ENCODE results near the gene HLF.

HLF gene

DNA sequence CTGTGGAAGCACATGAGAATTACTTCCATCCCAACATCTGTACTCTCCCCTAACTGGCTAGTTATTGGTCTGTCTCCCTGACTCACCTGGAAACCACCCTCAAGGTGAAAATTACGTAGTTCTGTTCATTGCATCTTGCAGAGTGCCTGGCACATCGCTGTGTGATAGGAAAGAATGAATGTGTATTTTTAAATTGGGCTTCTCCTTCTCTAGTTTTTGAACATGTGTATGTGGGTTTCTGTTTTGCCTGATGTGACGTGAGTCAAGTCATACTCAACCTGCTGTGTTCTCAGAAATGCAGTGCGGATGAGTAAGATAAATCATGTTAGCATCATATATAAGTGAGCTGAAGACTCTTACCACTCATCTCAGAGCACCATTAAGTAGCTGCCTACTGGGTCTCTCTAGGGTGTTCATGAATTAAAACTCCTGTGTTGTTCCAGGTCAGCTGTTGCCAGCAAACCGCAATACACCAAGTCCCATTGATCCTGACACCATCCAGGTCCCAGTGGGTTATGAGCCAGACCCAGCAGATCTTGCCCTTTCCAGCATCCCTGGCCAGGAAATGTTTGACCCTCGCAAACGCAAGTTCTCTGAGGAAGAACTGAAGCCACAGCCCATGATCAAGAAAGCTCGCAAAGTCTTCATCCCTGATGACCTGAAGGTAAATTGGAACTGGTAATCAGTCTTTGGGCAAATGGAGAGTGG, 50.2 kb downstream of the HLF start:
- H3K4me3 ChIP-seq (replicated peaks; ENCODE audit: low read depth, low read length), result no peak overlapping the region
- DNase-seq (ENCODE audit: extremely low read depth, insufficient read length), result no peak
- TF ChIP-seq, protein P1, sequence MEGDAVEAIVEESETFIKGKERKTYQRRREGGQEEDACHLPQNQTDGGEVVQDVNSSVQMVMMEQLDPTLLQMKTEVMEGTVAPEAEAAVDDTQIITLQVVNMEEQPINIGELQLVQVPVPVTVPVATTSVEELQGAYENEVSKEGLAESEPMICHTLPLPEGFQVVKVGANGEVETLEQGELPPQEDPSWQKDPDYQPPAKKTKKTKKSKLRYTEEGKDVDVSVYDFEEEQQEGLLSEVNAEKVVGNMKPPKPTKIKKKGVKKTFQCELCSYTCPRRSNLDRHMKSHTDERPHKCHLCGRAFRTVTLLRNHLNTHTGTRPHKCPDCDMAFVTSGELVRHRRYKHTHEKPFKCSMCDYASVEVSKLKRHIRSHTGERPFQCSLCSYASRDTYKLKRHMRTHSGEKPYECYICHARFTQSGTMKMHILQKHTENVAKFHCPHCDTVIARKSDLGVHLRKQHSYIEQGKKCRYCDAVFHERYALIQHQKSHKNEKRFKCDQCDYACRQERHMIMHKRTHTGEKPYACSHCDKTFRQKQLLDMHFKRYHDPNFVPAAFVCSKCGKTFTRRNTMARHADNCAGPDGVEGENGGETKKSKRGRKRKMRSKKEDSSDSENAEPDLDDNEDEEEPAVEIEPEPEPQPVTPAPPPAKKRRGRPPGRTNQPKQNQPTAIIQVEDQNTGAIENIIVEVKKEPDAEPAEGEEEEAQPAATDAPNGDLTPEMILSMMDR (IDR thresholded peaks at IDR 0.05; ENCODE audit: insufficient read depth, low read length, poor library complexity, severe bottlenecking), result no peak
- no peaks in the 10 kb centered on the region for H3K27me3 ChIP-seq (replicated peaks; ENCODE audit: control insufficient read depth, insufficient read depth, low read length)
- H3K36me3 ChIP-seq (ENCODE audit: control insufficient read depth, insufficient read depth, low read length), result no peaks in the 10 kb centered on the region

DNA sequence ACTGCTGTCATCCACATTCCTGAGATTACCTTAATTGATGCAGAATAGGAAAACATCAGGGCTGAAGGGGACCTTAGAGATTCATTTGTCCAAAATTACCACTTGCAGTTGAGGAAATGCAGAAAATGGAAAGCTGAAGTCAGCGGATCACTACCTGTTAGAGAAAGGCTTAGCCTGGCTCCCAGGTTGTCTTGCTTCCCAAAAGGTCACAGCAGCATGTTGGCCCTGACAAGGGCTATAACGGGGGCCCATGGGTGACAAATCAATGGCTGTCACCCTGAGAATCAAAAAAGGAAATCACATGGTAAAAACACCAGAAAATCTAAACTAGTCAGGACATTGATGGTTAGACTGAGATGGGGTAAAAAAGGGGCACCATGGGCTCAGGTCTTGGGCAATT, 51.7 kb downstream of the HLF start:
- H3K36me3 ChIP-seq (ENCODE audit: control insufficient read depth, insufficient read depth, low read length), result no peaks in the 10 kb centered on the region
- TF ChIP-seq, protein P1 (IDR thresholded peaks at IDR 0.05; ENCODE audit: insufficient read depth, low read length, poor library complexity, severe bottlenecking), result no peak

DNA sequence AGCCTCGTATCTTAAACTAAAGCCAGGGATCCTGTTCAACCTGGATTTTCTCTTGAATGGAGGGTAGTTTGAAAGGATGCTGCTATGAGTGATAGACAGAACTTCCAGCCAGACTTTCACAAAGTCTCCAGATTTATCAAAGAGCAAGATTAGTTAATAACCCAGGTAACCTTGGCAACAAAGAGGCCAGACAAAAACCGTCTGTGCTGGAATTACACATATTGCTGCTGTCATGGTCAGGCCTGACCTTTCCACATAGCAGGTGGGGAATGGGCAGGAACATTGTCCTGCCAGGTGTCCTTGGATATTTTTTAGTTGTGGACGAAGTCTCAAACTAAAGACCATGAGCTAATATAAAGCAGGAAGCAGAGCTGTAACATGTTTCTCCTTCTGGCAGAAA, 52.5 kb downstream of the HLF start:
- no peaks in the 10 kb centered on the region for H3K36me3 ChIP-seq (ENCODE audit: control insufficient read depth, insufficient read depth, low read length)
- no peak for DNase-seq (ENCODE audit: extremely low read depth, insufficient read length)
- no peak overlapping the region for H3K4me3 ChIP-seq (replicated peaks; ENCODE audit: low read depth, low read length)
- TF ChIP-seq, protein P1 (IDR thresholded peaks at IDR 0.05; ENCODE audit: insufficient read depth, low read length, poor library complexity, severe bottlenecking), result no peak
- no peaks in the 10 kb centered on the region for H3K27me3 ChIP-seq (replicated peaks; ENCODE audit: control insufficient read depth, insufficient read depth, low read length)

More for the DNA sequence above, 51.7 kb downstream of the HLF start:
- Histone ChIP-seq H3K27me3 (replicated peaks; ENCODE audit: control insufficient read depth, insufficient read depth, low read length) (no peaks in the 10 kb centered on the region), H3K4me3 (replicated peaks; ENCODE audit: low read depth, low read length) (no peak overlapping the region)
- no peak for DNase-seq (ENCODE audit: extremely low read depth, insufficient read length)

DNA sequence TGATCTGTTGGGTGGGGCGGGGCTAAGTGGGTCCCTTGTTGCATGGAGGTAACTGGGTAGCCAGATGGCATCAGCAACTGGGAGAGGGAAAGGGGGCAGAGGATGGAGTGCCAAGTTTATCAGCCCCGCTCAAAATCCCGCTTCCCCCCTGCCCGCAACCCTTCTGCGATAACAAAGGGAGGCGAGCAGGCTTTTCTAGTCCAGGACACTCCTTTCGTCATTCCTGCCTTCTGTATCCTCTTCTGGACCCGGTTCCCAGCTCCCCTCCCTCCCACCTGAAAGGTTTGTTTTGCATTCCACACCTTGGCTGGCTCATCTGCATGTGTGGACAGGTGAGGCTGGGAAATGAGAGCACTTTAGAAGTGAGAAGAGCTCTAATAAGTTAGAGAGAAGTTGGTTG, 53.3 kb downstream of the HLF start:
- TF ChIP-seq, protein P1 (IDR thresholded peaks at IDR 0.05; ENCODE audit: insufficient read depth, low read length, poor library complexity, severe bottlenecking), result no peak
- no peak for DNase-seq (ENCODE audit: extremely low read depth, insufficient read length)
- Histone ChIP-seq H3K27me3 (replicated peaks; ENCODE audit: control insufficient read depth, insufficient read depth, low read length) (no peaks in the 10 kb centered on the region), H3K4me3 (replicated peaks; ENCODE audit: low read depth, low read length) (no peak overlapping the region), H3K36me3 (ENCODE audit: control insufficient read depth, insufficient read depth, low read length) (no peaks in the 10 kb centered on the region)

DNA sequence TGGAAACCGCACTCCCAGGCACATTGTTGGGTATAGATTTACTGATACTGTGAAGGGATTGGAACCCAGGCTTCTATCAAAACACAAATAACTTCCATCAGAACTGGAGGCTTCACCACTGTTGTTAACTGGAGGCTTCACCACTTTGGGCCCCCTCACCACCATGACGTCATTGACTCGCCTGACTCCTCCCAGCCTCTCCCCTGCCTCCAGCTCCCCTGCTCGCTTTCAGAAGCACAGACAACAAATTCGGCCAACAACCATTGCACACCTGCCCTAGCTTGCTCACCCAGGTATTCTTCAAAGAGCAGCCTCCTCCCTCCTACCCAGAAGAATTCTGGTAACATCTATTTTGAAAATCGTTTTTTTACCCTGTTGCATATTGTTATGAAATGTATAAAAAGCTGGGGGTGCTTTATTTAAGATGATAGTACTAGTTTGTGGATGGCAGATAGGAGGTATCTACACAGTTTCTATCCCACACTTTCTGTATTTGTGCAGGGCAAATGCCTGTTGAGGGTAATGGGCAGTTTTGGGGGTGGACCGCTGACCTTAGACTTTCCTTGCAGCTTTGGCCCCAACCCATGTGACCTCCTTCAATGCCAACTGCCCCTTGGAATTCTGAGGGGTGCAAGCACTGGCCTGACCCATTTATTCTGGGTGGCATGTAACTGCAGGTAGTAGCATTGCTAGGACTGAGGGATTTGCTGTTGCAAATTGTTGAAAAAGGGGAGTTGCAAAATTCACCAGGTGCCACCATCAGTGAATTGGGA, 54.1 kb downstream of the HLF start:
- DNase-seq (ENCODE audit: extremely low read depth, insufficient read length), result no peak
- Histone ChIP-seq H3K4me3 (replicated peaks; ENCODE audit: low read depth, low read length) (no peak overlapping the region), H3K27me3 (replicated peaks; ENCODE audit: control insufficient read depth, insufficient read depth, low read length) (no peaks in the 10 kb centered on the region), H3K36me3 (ENCODE audit: control insufficient read depth, insufficient read depth, low read length) (no peaks in the 10 kb centered on the region)
- TF ChIP-seq, protein P1 (IDR thresholded peaks at IDR 0.05; ENCODE audit: insufficient read depth, low read length, poor library complexity, severe bottlenecking), result no peak

All from GM06990 (cell line).